UCSD-AML1 (cell line): Measurements from ENCODE around the gene PANX3.

Experiments
- DNase-seq: peaks from one replicate; lab custom pipeline; 2025; ENCODE audit not compliant: unreplicated experiment; lab: John Stamatoyannopoulos, UW

The PANX3 gene

DNA sequence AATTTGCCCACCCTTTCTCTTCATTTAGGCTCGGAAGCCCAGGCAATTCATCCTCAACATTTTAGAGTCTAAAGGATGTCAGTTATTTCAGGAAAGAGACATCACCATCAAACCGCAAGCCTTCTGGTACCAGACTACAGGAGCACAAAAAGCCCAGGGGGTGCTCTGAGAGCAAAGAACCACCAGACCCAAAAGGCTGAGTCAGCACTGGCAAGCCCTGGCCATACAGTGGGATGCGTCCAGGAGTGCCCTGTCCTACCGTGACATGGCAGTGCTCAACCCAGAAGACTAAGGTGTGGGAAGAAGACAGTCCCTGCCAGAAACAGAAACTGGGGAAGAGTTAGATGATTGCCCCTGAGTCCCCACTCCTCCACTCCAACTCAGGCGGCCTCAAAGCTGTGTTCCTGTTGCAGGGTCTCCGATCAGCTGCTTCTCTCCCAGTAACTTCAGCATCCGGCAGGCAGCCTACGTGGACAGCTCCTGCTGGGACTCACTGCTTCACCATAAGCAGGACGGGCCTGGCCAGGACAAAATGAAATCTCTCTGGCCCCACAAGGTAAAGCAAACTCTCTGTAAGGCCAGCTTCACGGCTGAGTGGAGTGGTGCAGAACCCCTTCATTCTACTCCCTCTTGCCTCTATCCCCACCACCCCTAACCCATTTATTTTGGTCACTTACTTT, 1.5 kb downstream of the PANX3 start:
- DNase-seq: no peak

DNA sequence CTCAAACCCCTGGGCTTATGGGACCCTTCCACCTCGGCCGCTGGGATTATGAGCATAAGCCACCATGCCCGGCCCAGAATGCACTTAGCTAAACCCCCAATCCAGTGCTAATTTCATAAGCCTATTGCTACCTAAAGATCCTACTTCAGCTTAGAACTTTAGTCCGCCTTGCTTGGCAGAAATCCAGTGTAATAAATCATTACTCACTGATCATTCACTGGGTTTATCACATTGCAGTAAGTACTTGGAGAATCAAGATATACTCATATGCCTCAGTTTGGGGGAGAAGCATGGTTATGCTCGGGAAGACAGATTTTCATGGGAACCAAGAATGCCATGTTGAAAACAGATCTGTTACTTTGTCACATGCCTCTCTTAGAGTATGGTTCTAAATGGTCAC, 7.6 kb downstream of the PANX3 start:
- DNase-seq: no peak

GRCh38 chr11:124622531-124623451, 11.6 kb downstream of the PANX3 start, which contains the start of gene TBRG1:
Gene TBRG1, plus strand, starts transcription at chr11:124622864. Its CDS starts 220 bp downstream, at chr11:124623084.
- DNase-seq: peak; percentile 86

DNA sequence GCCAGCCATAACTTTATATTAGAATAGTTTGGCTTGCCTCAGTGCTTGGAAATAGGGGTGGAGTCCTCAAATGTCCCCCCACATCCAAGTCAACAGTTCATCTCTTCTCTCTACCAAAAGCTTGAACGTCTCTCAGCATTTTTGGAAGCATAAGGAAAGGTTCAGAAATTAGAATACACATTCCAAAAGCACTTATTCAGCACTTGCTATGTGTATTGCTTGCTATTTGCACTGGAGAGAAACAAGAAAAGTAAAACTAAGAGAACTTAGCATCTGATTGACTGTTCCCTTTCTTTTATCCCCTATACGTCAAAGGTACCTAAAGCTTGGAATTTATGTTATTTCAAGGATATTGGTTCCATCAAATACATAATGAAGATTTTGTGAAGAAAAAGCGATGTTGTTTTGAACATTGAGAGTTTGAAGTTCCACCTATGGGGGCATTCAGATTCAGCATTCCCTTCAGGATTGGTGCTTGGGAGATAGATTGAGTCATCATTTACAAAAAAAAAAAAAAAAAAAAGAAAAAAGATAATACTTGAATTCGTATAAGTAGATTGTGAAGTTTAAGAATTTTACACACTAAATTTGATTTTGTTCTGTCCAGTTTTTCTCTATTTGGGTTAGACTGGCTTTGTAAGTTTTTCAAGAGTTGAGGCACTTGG, 12.8 kb downstream of the PANX3 start:
- no peak for DNase-seq

DNA sequence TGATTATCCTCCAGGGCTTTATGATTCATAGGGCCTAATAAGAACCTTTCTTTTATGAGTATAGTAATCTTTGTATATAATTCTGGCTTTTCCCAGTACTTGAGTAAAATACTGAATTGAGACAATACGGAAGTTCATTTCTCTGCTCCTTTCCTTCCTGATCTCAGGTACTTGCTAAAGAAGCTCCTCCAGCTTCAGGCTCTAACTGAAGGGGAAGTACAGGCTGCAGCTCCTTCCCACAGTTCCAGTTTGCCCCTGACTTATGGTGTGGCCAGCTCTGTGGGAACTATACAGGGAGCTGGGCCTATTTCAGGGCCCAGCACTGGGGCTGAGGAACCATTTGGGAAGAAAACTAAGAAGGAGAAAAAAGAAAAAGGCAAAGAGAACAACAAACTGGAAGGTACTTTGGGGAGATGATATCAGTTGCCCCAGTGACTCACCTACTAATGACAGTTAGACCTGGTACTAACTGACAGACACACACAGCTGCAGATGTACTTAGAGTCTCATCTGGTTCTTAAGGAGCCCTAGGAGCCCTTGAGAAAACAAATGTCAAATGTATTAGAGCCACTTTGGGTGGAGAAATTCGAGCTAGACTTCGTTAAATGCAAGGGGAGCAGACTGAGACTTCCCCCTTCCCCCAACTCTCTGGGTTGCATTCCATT, 14.4 kb downstream of the PANX3 start:
- no peak for DNase-seq

DNA sequence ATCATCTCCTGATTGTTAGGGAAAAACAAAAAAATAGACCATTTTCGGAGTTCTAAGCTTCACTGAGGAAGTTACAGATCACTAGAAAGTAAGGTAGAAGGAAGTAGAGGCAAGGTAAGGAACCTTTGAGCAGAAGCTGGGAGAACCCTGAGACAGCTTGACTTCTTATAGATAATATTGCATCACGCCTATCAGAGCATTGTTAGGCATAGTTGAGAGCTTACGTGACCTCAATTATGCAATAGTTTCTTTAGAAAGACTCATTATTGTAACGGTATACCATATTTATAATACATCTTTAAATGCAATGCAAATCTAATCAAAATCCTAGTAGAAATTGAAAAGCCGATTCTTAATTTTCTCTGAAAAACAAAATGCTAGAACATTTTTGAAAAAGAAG, 16.3 kb downstream of the PANX3 start:
- no peak for DNase-seq

DNA sequence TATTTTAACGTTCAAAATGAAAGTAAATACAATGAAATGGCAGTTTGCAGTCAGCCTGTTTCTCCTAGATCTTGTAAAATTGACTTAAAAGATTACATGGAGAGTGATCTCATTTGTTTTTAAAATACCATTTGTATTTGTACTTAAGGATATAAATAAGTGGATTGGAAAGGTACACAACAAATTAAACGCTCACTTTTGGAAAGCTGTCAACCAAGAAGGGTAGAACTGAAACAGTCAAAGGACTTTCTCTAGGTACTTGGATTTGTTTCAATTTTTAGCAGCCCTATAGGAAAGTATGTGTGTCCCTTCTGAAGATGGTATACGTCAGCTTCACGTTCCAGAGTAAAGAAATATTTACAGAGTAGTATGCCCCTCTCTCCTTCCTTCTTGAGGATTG, 18.7 kb downstream of the PANX3 start:
- no peak for DNase-seq

DNA sequence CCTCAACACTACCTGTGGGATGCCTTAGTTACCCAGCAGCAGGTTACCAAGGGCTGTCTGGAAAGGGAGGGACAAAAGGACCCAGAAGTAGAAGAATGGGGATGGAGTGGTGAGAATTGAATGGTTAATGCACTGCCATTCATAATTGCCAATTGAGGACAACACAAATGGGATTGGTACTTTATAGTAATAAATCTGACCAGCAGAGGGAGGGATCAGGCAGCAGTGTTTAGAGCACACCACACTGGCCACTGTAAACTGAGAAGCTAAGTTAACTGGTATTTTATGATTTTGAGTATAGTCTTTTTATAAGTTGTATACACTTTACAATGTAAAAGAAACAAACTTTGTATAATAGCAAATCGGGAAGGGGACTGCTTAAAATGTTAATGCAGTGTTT, 22.1 kb downstream of the PANX3 start:
- no peak for DNase-seq

- no peak for DNase-seq
Measured at GRCh38 chr11:124635932-124636331, 24.7 kb downstream of the PANX3 start.

DNA sequence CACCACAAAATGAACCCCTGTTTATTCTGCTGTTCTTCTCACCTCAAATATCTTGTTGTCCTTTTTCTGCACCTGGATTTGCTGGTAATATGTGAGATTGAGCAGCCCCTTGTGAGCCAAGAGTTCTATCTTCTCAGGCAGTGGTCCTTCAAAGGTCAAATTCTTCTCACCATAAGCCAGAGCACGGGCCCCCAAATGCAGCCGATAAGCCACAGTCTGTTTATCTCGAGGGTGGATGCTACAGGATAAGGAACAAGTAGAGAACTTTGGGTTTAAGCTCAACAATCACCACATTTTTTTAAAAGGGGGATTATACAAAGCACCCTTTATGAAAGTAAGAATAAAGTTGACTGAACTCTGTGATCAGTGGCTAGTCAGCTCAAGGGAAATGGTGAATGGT, 27.3 kb downstream of the PANX3 start:
- no peak for DNase-seq

- no peak for DNase-seq
Measured at GRCh38 chr11:124639186-124639585, 28.0 kb downstream of the PANX3 start.

DNA sequence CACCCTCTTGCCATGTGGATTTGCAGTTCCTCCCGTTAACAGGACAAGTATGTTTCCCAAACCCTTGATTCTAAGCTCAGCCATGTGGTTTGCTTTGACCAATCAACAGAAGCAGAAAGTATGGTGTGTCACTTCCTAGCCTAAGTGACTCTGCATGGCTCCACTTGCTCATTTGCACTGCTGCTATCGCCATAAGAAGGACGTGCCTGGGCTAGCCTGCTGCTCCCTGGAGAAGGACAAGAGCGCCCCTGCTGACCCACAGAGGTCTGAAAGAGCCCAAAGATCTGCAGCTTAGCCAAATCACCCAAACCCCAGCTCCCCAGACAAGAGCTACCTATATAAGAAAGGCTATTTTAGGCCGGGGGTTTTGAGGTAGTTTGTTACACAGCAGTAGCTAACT, 29.4 kb downstream of the PANX3 start:
- no peak for DNase-seq

GRCh38 chr11:124642628-124643027, 31.4 kb downstream of the PANX3 start:
- no peak for DNase-seq

GRCh38 chr11:124643042-124643604, 31.9 kb downstream of the PANX3 start:
- no peak for DNase-seq

DNA sequence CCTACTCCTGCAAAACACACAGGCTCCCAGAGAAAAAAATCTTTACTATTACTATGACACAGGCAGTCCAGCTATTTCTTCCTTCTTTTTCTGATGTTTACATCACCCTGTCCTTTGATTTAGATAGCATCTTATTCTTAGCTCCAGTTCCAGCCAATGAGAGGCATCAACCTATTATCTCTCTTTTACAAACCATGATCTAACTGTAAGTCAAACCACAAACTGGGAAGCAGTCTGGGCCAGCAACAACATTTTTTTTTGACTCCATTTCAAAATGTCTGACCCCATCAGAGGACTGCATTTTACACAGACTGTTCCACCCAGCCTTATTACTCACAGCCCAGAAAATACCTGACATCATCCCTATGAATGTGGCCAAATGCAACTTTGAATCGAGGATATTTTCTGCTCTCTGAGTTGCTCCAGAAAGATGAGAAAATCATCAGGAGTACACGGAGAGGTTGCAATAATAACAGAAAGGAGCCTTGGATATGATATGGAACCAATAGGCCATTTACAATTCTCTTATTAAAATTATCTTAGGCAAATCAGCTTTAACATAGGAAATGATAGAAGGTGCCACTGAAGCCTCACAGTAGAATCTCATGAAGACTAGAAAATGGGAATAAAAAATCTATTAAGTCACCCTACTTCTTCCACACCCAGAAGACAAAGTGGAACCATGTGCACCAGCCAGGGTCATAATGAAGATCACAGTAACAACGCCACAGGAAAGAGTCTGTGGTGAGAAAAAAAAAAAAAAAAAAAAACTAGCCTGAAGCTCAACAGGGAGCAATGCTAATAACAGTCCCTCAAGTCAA, 32.6 kb downstream of the PANX3 start:
- no peak for DNase-seq

- DNase-seq: peak; percentile 61
Measured at GRCh38 chr11:124644426-124645280, 33.4 kb downstream of the PANX3 start.

- no peak for DNase-seq
Measured at GRCh38 chr11:124646148-124646547, 34.9 kb downstream of the PANX3 start.

DNA sequence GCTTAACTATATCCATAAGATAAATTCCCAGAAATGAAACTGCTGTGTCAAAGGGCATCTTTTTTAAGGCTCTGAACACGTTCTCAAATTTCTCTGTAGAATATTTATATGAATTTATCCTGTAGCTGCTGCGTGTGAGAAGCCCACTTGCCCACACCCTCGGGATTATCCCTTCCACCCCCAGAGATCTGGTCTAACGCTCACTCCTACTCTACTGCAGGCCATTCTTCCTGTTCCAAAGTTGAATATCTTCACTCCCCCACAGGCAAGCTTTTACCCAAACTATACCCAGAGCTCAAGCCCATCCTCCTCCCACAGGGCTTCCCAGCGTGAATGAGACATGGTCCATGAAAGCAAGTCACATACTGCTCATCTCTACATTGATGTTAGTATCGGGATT, 37.4 kb downstream of the PANX3 start:
- no peak for DNase-seq
